PC-3 (cell line): ENCODE results near the gene LCE6A. TPM values are rescaled to one million over a fixed set of nuclear protein-coding genes. Genes with fewer than 3 reads are reported as not detected.

Source experiments
- ATAC-seq: fragments of 200-7000 bp; cut with Tn5 transposase; 2 replicates; pipeline ENCODE4 v1.9.1; 2020; ENCODE audit warnings: mild to moderate bottlenecking, moderate library complexity
- BruUV-seq: library from RNA; stranded (reverse); fragments of 400-500 nt; replicated peaks from 2 replicates; lab custom pipeline; 2021; lab: Mats Ljungman, UMichigan
- CTCF ChIA-PET: fragments of 300-600 bp; sonication (Branson Sonifier 250); formaldehyde crosslinking; loops from one replicate; lab custom pipeline; 2022; ENCODE audit warnings: antibody characterized with exemption; lab: Charles Lee
- POLR2A ChIA-PET: fragments of 300-600 bp; sonication (Branson Sonifier 250); formaldehyde crosslinking; loops from one replicate; lab custom pipeline; 2022; ENCODE audit warnings: antibody characterized with exemption; ENCODE audit not compliant: unreplicated experiment; lab: Charles Lee
- DNase-seq: peaks from one replicate; pipeline ENCODE4 v3.0.0-alpha.2; 2015
- H2AFZ ChIP-seq: fragments of 300-600 bp; sonication (generic); 2 replicates; pipeline ENCODE4 v1.6.0; 2016; ENCODE audit warnings: antibody characterized with exemption, low read length
- H3F3A ChIP-seq: fragments of 300-600 bp; sonication (generic); one replicate; pipeline ENCODE4 v1.6.0; 2017; ENCODE audit warnings: antibody characterized with exemption, low read length, control low read depth, mild to moderate bottlenecking; ENCODE audit not compliant: unreplicated experiment
- H3K27ac ChIP-seq: fragments of 300-600 bp; sonication (generic); 2 replicates; pipeline ENCODE4 v1.5.1; 2016; ENCODE audit warnings: mild to moderate bottlenecking, low read length
- H3K27me3 ChIP-seq: fragments of 300-600 bp; sonication (generic); 2 replicates; pipeline ENCODE4 v1.6.1; 2016; ENCODE audit warnings: low read length, mixed read lengths
- H3K36me3 ChIP-seq: fragments of 300-600 bp; sonication (generic); 2 replicates; pipeline ENCODE4 v1.6.1; 2016; ENCODE audit warnings: low read depth, mixed run types, low read length, mixed read lengths
- H3K4me1 ChIP-seq: fragments of 300-600 bp; sonication (generic); 2 replicates; pipeline ENCODE4 v1.5.1; 2016; ENCODE audit warnings: low read length; ENCODE audit not compliant: insufficient read depth
- H3K4me2 ChIP-seq: fragments of 300-600 bp; sonication (generic); 2 replicates; pipeline ENCODE4 v1.6.0; 2016; ENCODE audit warnings: low read length
- H3K4me3 ChIP-seq: fragments of 300-600 bp; sonication (generic); 2 replicates; pipeline ENCODE4 v1.5.1; 2016; ENCODE audit warnings: mild to moderate bottlenecking, low read length, mixed read lengths
- H3K79me2 ChIP-seq: fragments of 300-600 bp; sonication (generic); 2 replicates; pipeline ENCODE4 v1.6.1; 2017; ENCODE audit warnings: low read length, mixed read lengths
- H3K9ac ChIP-seq: fragments of 300-600 bp; sonication (generic); 2 replicates; pipeline ENCODE4 v1.6.0; 2016; ENCODE audit warnings: mild to moderate bottlenecking, low read length
- H3K9me2 ChIP-seq: fragments of 300-600 bp; sonication (generic); replicated peaks from 2 replicates; pipeline ENCODE4 v1.6.1; 2016; ENCODE audit warnings: mixed run types, low read length, mixed read lengths
- H3K9me3 ChIP-seq: fragments of 300-600 bp; sonication (generic); 2 replicates; pipeline ENCODE4 v1.6.1; 2016; ENCODE audit warnings: low read length, mixed read lengths
- H4K20me1 ChIP-seq: fragments of 300-600 bp; sonication (generic); 2 replicates; pipeline ENCODE4 v1.6.1; 2016; ENCODE audit warnings: low read length, mixed read lengths
- EZH2 ChIP-seq: fragments of 300-600 bp; sonication (generic); IDR thresholded peaks from one replicate; pipeline ENCODE4 v1.6.1; 2017; ENCODE audit warnings: antibody characterized with exemption, mild to moderate bottlenecking, low read length; ENCODE audit not compliant: unreplicated experiment
- EZH2phosphoT487 ChIP-seq: fragments of 300-600 bp; sonication (generic); IDR thresholded peaks from 2 replicates; pipeline ENCODE4 v1.6.1; 2018; ENCODE audit warnings: mild to moderate bottlenecking, antibody characterized with exemption, low read length, borderline replicate concordance
- intact Hi-C: fragments of 100-400 bp; cut with micrococcal nuclease; formaldehyde crosslinking; loops from 2 replicates; pipeline ENCODE4 v1.9.0; 2023
- total RNA-seq: library from RNA; depleted of rRNA; stranded (reverse); fragments of >200 nt; gene quantifications from 2 replicates; pipeline ENCODE4 v1.2.3, GENCODE V29; 2014
- TF ChIP-seq, protein P1 (sequence below): fragments of 300-600 bp; sonication (generic); conservative IDR thresholded peaks from 2 replicates; pipeline ENCODE4 v1.5.1; 2017; ENCODE audit warnings: antibody characterized with exemption, low read depth, mild to moderate bottlenecking, low read length

The LCE6A gene
- total RNA-seq, 1 experiment from 2014 or later: not detected

- Histone ChIP-seq H3K9me2 (no peaks in the 10 kb centered on the region), H3F3A (no peaks in the 10 kb centered on the region), H3K9me3 (no peaks in the 10 kb centered on the region), H3K79me2 (no peaks in the 10 kb centered on the region), H3K27me3 (peaks cover 5% of the 10 kb centered on the region; the same call in 1 of the 2 replicates), H3K36me3 (no peaks in the 10 kb centered on the region), H2AFZ (no peak overlapping the region), H3K27ac (no peak overlapping the region), H3K4me3 (no peak overlapping the region), H4K20me1 (no peaks in the 10 kb centered on the region), H3K4me1 (no peaks in the 10 kb centered on the region), H3K9ac (no peak overlapping the region), H3K4me2 (no peak overlapping the region)
- POLR2A ChIA-PET: no interaction called here
- DNase-seq (no peak), ATAC-seq (no peak)
- intact Hi-C loops: no loop called here
- no TSS peak for BruUV-seq
- TF ChIP-seq, protein P1, sequence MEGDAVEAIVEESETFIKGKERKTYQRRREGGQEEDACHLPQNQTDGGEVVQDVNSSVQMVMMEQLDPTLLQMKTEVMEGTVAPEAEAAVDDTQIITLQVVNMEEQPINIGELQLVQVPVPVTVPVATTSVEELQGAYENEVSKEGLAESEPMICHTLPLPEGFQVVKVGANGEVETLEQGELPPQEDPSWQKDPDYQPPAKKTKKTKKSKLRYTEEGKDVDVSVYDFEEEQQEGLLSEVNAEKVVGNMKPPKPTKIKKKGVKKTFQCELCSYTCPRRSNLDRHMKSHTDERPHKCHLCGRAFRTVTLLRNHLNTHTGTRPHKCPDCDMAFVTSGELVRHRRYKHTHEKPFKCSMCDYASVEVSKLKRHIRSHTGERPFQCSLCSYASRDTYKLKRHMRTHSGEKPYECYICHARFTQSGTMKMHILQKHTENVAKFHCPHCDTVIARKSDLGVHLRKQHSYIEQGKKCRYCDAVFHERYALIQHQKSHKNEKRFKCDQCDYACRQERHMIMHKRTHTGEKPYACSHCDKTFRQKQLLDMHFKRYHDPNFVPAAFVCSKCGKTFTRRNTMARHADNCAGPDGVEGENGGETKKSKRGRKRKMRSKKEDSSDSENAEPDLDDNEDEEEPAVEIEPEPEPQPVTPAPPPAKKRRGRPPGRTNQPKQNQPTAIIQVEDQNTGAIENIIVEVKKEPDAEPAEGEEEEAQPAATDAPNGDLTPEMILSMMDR: no peak
- TF ChIP-seq EZH2: no peak
- no peak for TF ChIP-seq EZH2phosphoT487
- CTCF ChIA-PET: no interaction called here
Measured at GRCh38 chr1:152866321-152866720, 23.7 kb downstream of the LCE6A start.

DNA sequence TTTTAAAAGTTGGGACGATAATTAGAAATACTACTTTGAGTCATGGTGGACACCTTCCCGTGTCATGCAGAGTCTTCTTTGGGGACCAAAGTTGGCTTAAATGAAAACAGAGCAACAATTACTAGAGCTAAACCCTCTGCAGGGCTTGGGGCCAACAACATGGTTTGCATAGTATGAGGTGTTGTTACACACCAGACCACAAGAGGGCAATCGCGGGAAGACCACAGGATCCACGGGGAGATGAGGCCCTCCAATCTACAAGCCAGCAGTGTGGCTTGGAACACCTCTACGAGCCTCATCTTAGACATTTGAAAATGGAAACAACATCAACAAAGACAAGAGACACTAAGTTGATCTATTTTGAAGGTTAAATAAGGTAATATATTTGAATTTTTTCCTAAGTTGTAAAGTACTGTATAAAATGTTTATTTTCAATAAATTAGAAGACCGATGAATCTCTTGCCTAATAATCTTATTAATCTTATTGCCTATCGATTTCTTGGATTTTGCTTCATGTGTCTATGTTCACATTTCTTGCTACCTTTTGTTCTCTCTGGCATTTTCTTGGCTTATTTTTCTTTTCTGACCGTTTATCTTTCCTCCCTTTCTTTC lies 27.3 kb downstream of the LCE6A start:
- Histone ChIP-seq H3K4me2 (no peak overlapping the region), H3K4me3 (no peak overlapping the region), H3K9ac (no peak overlapping the region), H3K36me3 (no peaks in the 10 kb centered on the region), H3K79me2 (no peaks in the 10 kb centered on the region), H3K9me3 (no peaks in the 10 kb centered on the region), H3K4me1 (peaks cover 11% of the 10 kb centered on the region), H3K27ac (no peak overlapping the region), H3F3A (no peaks in the 10 kb centered on the region), H4K20me1 (no peaks in the 10 kb centered on the region), H3K9me2 (no peaks in the 10 kb centered on the region), H2AFZ (no peak overlapping the region), H3K27me3 (no peaks in the 10 kb centered on the region)
- DNase-seq: peak; percentile 89
- no TSS peak for BruUV-seq
- CTCF ChIA-PET: interaction anchor here (0.6 to 1.0 kb wide), 4 partner anchors 13 to 323 kb away, joined by 3 to 8 read pairs (median 4); no protein-coding TSS in a partner anchor
- intact Hi-C loops: no loop called here
- ATAC-seq: peak; percentile 75
- TF ChIP-seq EZH2 (no peak), EZH2phosphoT487 (no peak)
- TF ChIP-seq, protein P1: peak; percentile 89
- POLR2A ChIA-PET: no interaction called here
